GM03348 (cell line): ENCODE data around the gene HNRNPDL.
"Not testable (repeated sequence)": the region's sequence is repeated elsewhere in the genome, so short reads cannot be mapped to it uniquely, and the experiment has no call there.

Experiments
- DNase-seq: peaks from one replicate; pipeline ENCODE4 v3.0.0; 2012; ENCODE audit warnings: low spot score

The HNRNPDL gene

GRCh38 chr4:82432596-82432995 is 2.3 kb upstream of the HNRNPDL start:
- no peak for DNase-seq

DNA sequence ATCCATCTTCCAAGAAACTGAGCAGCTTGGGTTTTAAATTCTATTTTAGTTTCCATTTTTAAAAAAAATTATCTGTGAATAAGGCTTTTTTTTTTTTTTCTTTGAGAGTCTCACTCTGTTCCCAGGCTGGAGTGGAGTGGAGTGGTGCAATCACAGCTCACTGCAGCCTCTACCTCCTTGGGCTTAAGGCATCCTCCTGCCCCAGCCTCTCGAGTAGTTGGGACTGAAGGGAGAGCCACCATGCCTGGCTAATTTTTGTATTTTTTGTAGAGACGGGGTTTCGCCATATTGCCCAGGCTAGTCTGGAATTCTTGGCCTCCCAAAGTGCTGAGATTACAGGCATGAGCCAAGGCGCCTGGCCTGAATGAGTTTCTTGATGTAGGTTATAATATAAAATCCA is 1.6 kb upstream of the HNRNPDL start:
- DNase-seq, result no peak

GRCh38 chr4:82430964-82431745 is 893 bp upstream of the HNRNPDL start:
- DNase-seq, result peak; percentile 45

GRCh38 chr4:82429728-82430192 is 502 bp downstream of the HNRNPDL start:
- no peak for DNase-seq

GRCh38 chr4:82428969-82429727 is 1.1 kb downstream of the HNRNPDL start:
- peak; percentile 98 for DNase-seq

DNA sequence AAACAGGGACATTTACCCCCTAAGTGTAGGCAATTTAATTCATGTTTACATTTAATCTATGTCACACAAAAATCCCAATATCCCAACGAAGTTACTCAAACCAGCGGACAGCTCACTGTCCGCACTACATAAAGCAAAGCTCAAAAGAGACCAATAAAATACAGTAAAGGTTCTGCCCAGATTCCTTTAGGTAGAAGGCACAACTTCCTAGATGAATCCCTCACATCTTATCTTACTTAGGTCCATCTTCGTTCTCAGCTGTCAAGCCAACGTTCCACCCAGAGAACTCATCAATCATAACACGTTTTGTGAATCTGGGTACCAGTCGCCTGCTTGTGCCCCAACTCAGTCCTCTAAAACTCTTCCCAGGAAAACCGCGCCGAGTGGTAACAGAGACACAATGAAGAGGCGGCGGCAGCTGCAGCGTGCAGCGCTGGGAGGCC is 1.7 kb downstream of the HNRNPDL start:
- no peak for DNase-seq

GRCh38 chr4:82425478-82425877 is 4.8 kb downstream of the HNRNPDL start:
- no peak for DNase-seq

DNA sequence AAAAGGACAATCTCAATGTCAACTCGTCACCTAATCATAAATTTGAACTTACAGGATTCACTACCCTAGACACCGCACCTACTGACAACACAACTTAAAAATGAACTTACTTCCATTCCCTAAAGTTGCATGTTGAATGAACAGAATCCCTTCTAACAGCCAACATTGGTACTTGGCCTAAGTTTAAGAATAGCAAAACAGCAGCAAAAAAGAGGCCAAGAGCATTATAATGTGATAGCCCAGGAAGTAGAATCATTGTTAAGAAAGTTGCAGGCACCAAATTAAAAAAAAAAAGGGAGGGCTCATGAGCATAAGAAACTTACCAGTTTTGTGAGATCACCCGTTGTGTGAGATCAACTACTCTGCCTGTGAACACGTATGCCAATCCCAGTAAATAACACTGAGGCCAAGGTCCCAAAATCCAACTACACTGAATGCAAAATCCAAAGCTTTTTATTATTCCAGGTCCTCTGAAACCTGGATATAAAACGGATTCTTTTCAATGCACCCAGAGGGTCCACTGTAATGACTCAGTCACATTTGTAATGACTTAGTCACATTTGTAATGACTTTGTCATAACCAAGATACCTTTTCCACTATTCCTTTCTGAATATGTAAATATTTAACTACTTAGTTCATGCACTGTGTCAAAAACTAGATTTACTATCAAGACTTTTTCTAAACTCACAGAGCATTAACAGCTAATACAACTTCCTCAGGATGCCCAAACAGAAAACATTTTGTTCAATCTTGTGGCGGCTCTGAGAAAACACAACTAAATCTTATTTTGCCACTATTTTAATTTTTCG is 6.8 kb downstream of the HNRNPDL start:
- no peak for DNase-seq

DNA sequence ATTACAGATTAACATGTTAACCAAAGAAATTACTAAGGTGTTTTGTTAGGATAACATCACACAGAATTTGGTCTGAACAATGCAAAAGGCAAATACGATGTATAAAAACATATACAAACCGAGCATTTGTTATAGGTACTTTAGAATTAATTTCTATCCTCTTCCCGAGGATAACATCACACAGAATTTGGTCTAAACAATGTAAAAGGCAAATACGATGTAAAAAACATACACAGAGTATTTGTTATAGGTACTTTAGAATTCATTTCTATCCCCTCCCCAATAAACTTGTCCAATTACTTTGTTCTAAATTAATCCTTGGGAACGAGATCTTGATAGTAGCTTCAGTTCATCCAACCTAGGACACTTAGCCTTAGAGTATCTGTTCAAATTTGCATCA is 7.6 kb downstream of the HNRNPDL start:
- no peak for DNase-seq

- DNase-seq, result no peak
These were observed 8.3 kb downstream of the HNRNPDL start for GRCh38 chr4:82421796-82422560.

DNA sequence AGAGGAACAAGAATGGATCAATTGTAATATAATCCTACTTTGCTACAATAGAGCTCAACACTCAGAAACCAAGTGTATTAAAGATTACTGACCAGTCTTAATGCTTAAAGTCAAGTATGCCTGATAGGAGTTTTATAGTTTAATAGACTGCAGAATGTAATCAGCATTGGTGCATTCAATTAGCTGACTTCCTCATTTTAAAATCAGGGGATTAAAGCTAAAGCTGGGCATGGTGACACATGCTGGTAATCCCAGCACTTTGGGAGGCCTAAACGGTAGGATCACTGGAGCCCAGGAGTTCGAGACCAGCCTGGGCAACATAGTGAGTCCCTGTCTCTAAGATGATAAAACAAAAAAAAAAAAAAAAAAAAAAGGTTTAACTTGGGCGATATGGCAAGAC is 10.8 kb downstream of the HNRNPDL start:
- no peak for DNase-seq

DNA sequence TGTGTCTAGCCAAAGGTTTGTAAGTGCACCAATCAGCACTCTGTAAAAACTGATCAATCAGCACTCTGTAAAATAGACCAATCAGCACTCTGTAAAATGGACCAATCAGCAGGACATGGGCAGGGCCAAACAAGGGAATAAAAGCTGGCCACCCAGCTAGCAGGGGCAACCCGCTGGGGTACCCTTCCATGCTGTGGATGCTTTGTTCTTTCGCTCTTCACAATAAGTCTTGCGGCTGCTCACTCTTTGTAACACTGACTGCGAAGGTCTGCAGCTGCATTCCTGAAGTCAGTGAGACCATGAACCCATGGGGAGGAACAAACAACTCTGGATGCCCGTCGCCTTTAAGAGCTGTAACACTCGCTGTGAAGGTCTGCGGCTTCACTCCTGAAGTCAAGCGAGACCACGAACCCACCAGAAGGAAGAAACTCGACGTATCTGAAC is 14.3 kb downstream of the HNRNPDL start:
- DNase-seq, result no peak

GRCh38 chr4:82415061-82415460 is 15.2 kb downstream of the HNRNPDL start:
- DNase-seq, result not testable (repeated sequence)

GRCh38 chr4:82403725-82404124 is 26.5 kb downstream of the HNRNPDL start:
- no peak for DNase-seq

DNA sequence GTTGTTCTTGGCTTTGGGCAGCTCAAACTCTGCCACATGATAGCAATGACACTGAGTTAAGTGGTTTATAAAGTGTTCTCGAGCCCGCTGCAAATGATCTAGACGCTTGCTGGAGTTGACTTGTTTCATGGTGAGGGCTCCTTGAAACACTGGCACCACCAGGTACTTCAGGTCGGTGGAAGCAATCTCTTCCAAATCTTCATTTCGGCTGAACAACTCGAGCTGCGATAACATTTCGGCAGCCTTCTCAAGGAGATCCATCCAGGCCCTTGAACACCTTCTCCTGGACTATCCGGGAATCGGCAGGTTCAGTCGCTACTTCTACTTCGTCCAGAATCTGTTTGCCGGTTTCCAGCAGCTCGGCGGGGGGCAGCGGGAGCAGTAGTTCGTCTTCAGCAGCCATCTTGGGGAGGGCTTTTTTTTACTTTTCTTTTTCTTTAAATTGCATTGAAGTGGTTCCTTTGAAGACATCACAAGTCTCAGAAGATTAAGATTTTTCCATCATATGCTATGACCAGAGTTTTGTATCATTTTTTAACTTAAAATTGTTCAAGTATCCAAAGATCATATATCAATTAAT is 28.0 kb downstream of the HNRNPDL start:
- no peak for DNase-seq

GRCh38 chr4:82401600-82401999 is 28.7 kb downstream of the HNRNPDL start:
- no peak for DNase-seq

DNA sequence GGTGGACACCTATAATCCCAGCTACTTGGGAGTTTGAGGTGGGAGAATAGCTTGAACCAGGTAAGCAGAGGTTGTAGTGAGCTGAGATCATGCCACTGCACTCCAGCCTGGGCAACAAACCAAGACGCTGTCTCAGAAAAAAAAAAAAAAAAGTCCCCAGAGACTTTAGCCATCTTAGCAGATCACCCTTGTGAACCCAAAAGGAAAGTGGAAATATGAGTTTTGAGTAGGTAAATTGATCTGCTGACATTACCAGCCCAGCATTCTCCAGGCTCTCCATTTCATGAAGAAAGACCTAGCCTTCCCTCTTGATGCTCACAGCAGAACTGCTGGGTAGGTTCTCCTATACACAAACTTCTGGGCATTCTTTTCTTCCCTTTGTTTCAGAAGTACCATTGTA is 32.0 kb downstream of the HNRNPDL start:
- no peak for DNase-seq

DNA sequence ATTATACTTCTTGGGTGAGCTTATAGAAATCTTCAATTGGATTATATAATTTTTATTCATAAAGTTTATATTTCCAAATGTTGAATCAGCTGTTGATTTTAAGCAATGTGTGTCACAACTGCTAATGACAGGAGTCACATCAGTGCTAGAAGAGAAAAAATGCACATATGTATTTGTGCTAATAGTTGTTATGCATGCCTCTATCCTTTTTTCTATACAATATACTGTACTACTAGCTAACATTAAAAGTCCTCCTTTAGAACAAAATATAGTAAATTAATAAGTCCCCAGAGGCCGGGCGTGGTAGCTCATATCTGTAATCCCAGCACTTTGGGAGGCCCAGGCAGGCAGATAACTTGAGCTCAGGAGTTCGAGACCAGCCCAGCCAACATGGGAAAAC is 32.7 kb downstream of the HNRNPDL start:
- DNase-seq, result no peak

DNA sequence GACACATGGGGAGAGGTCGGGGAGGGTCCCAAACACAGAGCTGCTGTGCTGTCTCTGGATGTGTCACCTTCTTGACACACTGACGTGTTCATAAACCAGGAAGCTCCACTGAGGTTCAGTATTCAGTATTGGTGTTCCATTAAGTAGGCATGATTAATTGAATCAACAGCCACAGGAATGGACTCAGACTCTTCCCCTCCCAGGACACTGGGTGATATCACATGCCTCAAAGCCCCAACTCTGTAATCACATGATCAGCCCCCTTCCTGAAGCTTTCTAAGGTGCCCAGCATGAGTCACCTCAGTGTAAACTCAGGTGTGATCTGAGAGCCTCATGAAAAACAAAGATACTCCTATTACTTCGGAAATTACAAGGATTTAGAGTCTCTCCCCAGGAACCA is 35.4 kb downstream of the HNRNPDL start:
- no peak for DNase-seq

DNA sequence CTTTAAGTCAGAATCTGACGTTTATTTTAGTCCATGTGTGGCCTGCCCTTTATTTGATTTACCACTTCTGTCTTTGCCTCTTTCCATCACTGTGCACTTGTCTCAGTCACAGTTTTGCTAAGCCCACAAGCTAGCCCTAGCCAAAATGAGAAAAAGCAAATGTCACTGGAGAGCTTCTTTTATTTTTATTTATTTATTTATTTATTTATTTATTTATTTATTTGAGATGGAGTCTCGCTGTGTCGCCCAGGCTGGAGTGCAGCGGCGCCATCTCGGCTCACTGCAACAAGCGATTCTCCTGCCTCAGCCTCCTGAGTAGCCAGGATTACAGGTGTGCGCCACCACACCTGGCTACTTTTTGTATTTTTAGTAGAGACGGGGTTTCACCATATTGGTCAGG is 40.2 kb downstream of the HNRNPDL start:
- DNase-seq, result not testable (repeated sequence)

GRCh38 chr4:82388405-82388804 is 41.9 kb downstream of the HNRNPDL start:
- no peak for DNase-seq
